Neural progenitor cell (in vitro differentiated cells): Measurements from ENCODE around the gene DCX. TPM values are rescaled to one million over a fixed set of nuclear protein-coding genes. Genes with fewer than 3 reads are reported as not detected.

Source experiments
- DNase-seq: peaks from one replicate; pipeline ENCODE4 v3.0.0-alpha.2; 2016; ENCODE audit warnings: low spot score
- H2AFZ ChIP-seq: fragments of 200-600 bp; sonication (generic); replicated peaks from 2 replicates; pipeline ENCODE4 v1.6.1; 2016; ENCODE audit warnings: antibody characterized with exemption
- H3F3A ChIP-seq: fragments of 200-600 bp; sonication (generic); 2 replicates; pipeline ENCODE4 v1.6.1; 2016; ENCODE audit warnings: antibody characterized with exemption, low read depth
- H3K27ac ChIP-seq: fragments of 200-600 bp; sonication (generic); 2 replicates; pipeline ENCODE4 v1.5.1; 2016; ENCODE audit warnings: mild to moderate bottlenecking
- H3K27me3 ChIP-seq: fragments of 200-600 bp; sonication (generic); 2 replicates; pipeline ENCODE4 v1.6.1; 2016; ENCODE audit warnings: mild to moderate bottlenecking, moderate library complexity
- H3K36me3 ChIP-seq: fragments of 200-600 bp; sonication (generic); 2 replicates; pipeline ENCODE4 v1.5.1; 2016
- H3K4me1 ChIP-seq: fragments of 200-600 bp; sonication (generic); 2 replicates; pipeline ENCODE4 v1.6.1; 2016; ENCODE audit warnings: mixed run types
- H3K4me2 ChIP-seq: fragments of 200-600 bp; sonication (generic); 2 replicates; pipeline ENCODE4 v1.6.1; 2016
- H3K4me3 ChIP-seq: fragments of 200-600 bp; sonication (generic); 2 replicates; pipeline ENCODE4 v1.5.1; 2016
- H3K79me2 ChIP-seq: fragments of 200-600 bp; sonication (generic); 2 replicates; pipeline ENCODE4 v1.6.1; 2016; ENCODE audit warnings: low read depth
- H3K9ac ChIP-seq: fragments of 200-600 bp; sonication (generic); 2 replicates; pipeline ENCODE4 v1.6.1; 2016
- H3K9me3 ChIP-seq: fragments of 200-600 bp; sonication (generic); 2 replicates; pipeline ENCODE4 v1.5.1; 2016; ENCODE audit warnings: low read depth
- H4K20me1 ChIP-seq: fragments of 200-600 bp; sonication (generic); 2 replicates; pipeline ENCODE4 v1.6.1; 2016; ENCODE audit warnings: low read depth
- H3K27ac Mint-ChIP-seq: 3 replicates; pipeline ENCODE4 v1.8.0; 2021; ENCODE audit warnings: mixed read lengths
- H3K27me3 Mint-ChIP-seq: 2 replicates; pipeline ENCODE4 v1.8.0; 2022; ENCODE audit warnings: low read depth, mild to moderate bottlenecking, inconsistent platforms, moderate library complexity, mixed read lengths; ENCODE audit not compliant: insufficient read depth
- H3K36me3 Mint-ChIP-seq: 3 replicates; pipeline ENCODE4 v1.8.0; 2021; ENCODE audit warnings: mixed read lengths
- H3K4me1 Mint-ChIP-seq: 3 replicates; pipeline ENCODE4 v1.8.0; 2021; ENCODE audit warnings: mixed read lengths
- H3K4me3 Mint-ChIP-seq: 3 replicates; pipeline ENCODE4 v1.8.0; 2021; ENCODE audit warnings: mild to moderate bottlenecking, moderate library complexity, mixed read lengths
- H3K9me3 Mint-ChIP-seq: 3 replicates; pipeline ENCODE4 v1.8.0; 2020; ENCODE audit warnings: mixed read lengths
- EZH2 ChIP-seq: fragments of 200-600 bp; sonication (generic); IDR thresholded peaks from 2 replicates; pipeline ENCODE4 v1.6.1; 2017; ENCODE audit warnings: antibody characterized with exemption, mild to moderate bottlenecking, moderate library complexity
- EZH2phosphoT487 ChIP-seq: fragments of 200-600 bp; sonication (generic); IDR thresholded peaks from 2 replicates; pipeline ENCODE4 v1.6.1; 2017; ENCODE audit warnings: antibody characterized with exemption
- total RNA-seq: library from RNA; depleted of rRNA; stranded (reverse); fragments of >200 nt; gene quantifications from 2 replicates; pipeline ENCODE4 v1.2.3, GENCODE V29; 2015; ENCODE audit warnings: low replicate concordance
- TF ChIP-seq, protein P1 (sequence below): fragments of 200-600 bp; sonication (generic); IDR thresholded peaks from 2 replicates; pipeline ENCODE4 v1.5.1; 2017; ENCODE audit warnings: antibody characterized with exemption, mild to moderate bottlenecking

The DCX gene
- total RNA-seq, 1 donor from 2014 or later, result 4.8 TPM

DNA sequence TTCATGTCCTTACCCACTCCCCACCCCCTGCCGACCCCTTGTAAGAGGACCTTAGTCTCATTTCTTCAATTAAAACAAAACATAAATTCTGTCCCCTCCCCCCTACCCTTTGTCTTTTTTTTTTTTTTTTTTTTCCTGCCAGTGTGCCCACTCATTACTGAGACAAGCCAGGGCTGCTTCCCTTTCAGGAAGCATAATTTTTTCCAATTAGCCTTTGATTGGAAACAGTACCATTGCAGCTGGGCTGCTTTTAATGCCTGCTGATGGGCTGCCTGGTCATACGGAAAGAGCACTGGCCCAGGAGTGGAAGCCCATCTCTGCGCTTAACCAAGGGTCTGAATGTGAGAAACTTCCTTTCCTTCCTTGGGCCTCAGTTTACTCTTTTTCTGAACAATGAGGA lies 123.2 kb downstream of the DCX start:
- no peaks in the 10 kb centered on the region for H3K9me3 Mint-ChIP-seq
- Histone ChIP-seq H2AFZ (peak overlapping the region; percentile 47), H3K9me3 (no peaks in the 10 kb centered on the region), H3F3A (no peaks in the 10 kb centered on the region), H3K27ac (no peak overlapping the region), H3K4me1 (peaks cover 27% of the 10 kb centered on the region), H3K36me3 (no peaks in the 10 kb centered on the region), H3K79me2 (no peaks in the 10 kb centered on the region), H3K4me2 (no peak overlapping the region), H3K9ac (no peak overlapping the region), H4K20me1 (no peaks in the 10 kb centered on the region), H3K4me3 (no peak overlapping the region), H3K27me3 (no peaks in the 10 kb centered on the region)
- H3K4me3 Mint-ChIP-seq, result no peak overlapping the region
- H3K27ac Mint-ChIP-seq, result no peak overlapping the region
- peaks cover 2% of the 10 kb centered on the region for H3K36me3 Mint-ChIP-seq
- H3K4me1 Mint-ChIP-seq, result peaks cover 4% of the 10 kb centered on the region
- peaks cover 2% of the 10 kb centered on the region for H3K27me3 Mint-ChIP-seq
- DNase-seq, result no peak
- TF ChIP-seq, protein P1, sequence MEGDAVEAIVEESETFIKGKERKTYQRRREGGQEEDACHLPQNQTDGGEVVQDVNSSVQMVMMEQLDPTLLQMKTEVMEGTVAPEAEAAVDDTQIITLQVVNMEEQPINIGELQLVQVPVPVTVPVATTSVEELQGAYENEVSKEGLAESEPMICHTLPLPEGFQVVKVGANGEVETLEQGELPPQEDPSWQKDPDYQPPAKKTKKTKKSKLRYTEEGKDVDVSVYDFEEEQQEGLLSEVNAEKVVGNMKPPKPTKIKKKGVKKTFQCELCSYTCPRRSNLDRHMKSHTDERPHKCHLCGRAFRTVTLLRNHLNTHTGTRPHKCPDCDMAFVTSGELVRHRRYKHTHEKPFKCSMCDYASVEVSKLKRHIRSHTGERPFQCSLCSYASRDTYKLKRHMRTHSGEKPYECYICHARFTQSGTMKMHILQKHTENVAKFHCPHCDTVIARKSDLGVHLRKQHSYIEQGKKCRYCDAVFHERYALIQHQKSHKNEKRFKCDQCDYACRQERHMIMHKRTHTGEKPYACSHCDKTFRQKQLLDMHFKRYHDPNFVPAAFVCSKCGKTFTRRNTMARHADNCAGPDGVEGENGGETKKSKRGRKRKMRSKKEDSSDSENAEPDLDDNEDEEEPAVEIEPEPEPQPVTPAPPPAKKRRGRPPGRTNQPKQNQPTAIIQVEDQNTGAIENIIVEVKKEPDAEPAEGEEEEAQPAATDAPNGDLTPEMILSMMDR, result no peak
- TF ChIP-seq EZH2, result no peak
- TF ChIP-seq EZH2phosphoT487, result no peak

DNA sequence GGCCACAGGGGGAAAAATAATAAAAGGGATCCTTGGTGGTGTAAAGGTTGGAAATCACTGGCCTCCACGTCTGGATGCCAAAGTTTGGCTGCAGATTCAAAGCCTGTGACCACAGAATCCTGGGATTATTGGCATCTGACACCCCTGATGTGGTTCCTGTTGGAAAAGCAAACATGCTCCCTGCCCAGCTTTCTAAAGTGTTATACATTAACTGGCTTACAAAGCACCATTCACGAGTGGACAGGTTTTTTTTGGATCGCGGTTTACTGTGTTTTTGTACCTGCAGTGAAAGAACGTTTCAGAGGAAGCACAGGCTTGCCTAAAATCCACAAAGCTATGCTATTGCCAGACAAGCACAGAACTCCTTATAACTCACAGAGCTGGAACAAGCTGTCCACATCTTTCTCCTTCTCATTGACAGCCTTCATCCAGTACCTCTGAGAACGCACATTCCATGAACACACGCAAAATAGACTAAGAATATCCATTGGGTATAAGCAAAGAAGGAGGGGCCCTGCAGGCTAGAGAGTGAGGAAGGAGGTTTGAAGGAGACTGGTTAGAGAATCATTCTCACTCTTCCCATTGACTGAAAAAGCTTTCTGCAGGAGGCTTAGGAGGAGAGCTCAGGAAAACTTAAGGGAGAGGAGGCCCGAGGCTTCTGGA lies 127.2 kb downstream of the DCX start:
- Histone ChIP-seq H2AFZ (peak overlapping the region; percentile 93), H3K4me2 (no peak overlapping the region), H3K4me1 (peaks cover 27% of the 10 kb centered on the region), H4K20me1 (no peaks in the 10 kb centered on the region), H3K27ac (no peak overlapping the region), H3K27me3 (no peaks in the 10 kb centered on the region), H3K36me3 (no peaks in the 10 kb centered on the region), H3K79me2 (no peaks in the 10 kb centered on the region), H3K9ac (no peak overlapping the region), H3F3A (no peaks in the 10 kb centered on the region), H3K9me3 (no peaks in the 10 kb centered on the region), H3K4me3 (no peak overlapping the region)
- Mint-ChIP-seq H3K27ac (no peak overlapping the region), H3K36me3 (peaks cover 2% of the 10 kb centered on the region), H3K9me3 (no peaks in the 10 kb centered on the region), H3K27me3 (no peaks in the 10 kb centered on the region), H3K4me3 (no peak overlapping the region), H3K4me1 (peaks cover 4% of the 10 kb centered on the region)
- no peak for TF ChIP-seq EZH2
- TF ChIP-seq EZH2phosphoT487, result no peak
- TF ChIP-seq, protein P1, result no peak
- no peak for DNase-seq

DNA sequence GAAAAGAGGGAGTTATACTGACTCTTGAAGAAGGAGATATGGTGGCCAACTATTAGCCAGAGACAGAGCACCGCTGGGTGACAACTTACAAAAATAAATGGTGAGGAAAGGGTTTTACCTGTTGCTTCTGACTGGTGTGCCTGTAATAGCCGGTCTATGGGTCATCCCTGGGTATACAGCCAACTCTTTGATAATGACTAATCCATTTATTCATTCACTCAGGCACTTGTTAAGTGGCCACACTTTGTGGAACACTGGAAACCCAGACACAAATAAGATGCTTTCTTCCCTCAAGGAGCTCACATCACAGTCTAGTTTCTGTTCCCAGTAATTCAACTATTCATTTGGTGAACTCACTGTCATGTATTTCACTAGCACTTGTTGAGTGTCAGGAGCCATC lies 128.5 kb downstream of the DCX start:
- H3K4me1 Mint-ChIP-seq, result no peaks in the 10 kb centered on the region
- Histone ChIP-seq H3K4me1 (peaks cover 16% of the 10 kb centered on the region), H3K27me3 (no peaks in the 10 kb centered on the region), H3K36me3 (no peaks in the 10 kb centered on the region), H2AFZ (no peak overlapping the region), H3K9ac (no peak overlapping the region), H3K4me2 (no peak overlapping the region), H4K20me1 (no peaks in the 10 kb centered on the region), H3F3A (no peaks in the 10 kb centered on the region), H3K79me2 (no peaks in the 10 kb centered on the region), H3K9me3 (no peaks in the 10 kb centered on the region), H3K4me3 (no peak overlapping the region), H3K27ac (no peak overlapping the region)
- H3K27ac Mint-ChIP-seq, result no peak overlapping the region
- no peaks in the 10 kb centered on the region for H3K27me3 Mint-ChIP-seq
- TF ChIP-seq EZH2 (no peak), EZH2phosphoT487 (no peak)
- TF ChIP-seq, protein P1, result no peak
- no peaks in the 10 kb centered on the region for H3K9me3 Mint-ChIP-seq
- peaks cover 2% of the 10 kb centered on the region for H3K36me3 Mint-ChIP-seq
- no peak for DNase-seq
- H3K4me3 Mint-ChIP-seq, result no peak overlapping the region
